Activated T-cell treated with anti-CD3 and anti-CD28 coated beads for 48 hours (primary cell): ENCODE data around the gene RD3L.

Source experiments
- DNase-seq: peaks from one replicate; pipeline ENCODE4 v3.0.0-alpha.2; 2020; ENCODE audit warnings: low read depth

RD3L gene

DNA sequence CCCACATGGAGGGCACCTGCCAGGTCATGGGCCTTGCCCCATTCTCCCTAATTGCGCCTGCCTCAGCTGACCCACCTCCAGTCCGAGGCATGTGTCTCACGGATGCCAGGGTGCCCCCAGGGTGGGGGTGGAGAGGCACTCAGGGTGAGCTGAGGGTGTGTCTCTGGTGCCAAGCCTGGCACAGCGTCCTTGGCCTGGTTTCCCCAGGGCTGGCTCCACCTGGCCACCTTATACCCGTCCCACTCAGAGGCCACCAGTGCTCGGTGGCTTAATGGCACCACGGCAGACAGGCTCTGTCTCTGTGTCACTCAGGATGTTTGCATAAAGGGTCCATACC is 47.6 kb downstream of the RD3L start:
- DNase-seq = no peak

DNA sequence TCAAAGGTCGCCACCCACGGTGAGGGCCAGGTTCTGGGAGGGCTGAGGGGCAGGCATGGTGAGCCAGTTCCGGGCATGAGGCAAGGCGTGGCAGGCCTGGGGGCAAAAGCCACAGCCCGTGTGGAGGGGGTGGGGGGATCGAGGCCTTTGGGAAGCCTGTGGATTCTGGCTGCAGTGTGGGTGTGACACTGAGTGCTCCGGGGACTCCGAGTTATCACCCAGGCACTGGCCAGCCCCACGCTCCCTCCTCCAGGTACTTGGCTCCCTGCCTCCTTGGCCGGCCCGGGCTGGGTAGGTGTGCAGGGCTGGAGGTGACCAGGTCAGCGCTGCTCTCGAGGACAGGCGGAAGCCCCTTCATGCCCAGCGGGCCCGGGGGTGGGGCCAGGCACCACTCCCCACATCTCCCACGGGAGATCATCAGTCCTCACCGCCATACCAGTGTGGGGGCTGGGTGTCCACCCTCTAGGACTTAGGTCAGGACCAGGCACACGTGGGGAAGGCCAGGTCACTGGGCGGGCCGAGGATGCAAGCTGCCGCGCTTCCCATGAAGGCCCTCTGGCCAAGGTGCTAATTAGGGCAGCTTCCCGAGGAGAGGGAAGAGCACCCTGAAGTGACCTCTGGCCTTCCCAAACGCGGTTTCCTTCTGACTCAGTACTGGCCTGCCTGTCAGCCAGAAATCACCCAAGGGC is 48.2 kb downstream of the RD3L start:
- no peak for DNase-seq

DNA sequence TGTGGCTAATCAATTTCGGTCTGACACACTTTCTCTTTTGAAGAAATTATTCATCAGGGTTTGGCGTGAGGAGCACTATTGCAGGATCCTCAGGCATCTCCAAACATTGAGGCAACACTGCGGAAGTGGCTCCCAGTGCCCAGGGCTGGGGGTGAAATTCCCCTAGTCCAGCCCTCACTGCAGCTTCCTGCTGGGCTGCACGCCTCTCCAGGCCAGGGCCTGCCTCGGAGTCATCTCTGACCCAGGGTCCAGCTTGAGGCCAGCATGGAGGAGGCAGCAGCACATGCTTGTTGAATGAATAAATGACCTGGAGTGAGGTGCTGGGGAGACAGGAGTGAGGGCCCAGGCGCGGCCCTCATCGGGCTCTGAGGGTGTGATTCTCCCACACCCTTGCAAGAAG is 50.1 kb downstream of the RD3L start:
- no peak for DNase-seq

DNA sequence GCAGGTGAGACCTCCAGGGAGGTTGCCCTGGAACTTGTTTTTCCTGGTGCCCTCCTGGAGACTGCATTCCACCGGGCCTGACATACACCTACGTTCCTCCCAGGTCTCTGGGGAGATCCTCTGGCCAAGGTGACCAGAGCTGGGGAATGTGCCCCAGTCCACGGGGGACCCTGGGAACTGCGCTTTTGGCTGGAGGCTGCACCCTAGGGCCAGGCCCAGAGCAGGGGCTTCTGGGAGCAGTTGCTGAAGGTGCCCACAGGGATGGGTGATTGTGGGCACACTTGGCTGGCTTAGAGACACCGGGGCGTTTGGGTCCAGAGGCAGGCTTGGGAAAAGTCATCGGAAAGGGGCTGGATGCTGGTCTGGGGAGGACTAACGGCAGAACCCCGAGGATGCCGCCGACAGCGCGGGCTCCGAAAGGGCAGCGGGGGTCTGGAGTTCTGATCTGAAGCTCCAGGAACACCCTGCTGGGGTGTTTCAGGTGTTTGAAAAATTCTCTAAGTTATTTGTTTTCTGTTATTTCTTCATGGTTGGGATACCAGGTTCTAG is 50.6 kb downstream of the RD3L start:
- no peak for DNase-seq

DNA sequence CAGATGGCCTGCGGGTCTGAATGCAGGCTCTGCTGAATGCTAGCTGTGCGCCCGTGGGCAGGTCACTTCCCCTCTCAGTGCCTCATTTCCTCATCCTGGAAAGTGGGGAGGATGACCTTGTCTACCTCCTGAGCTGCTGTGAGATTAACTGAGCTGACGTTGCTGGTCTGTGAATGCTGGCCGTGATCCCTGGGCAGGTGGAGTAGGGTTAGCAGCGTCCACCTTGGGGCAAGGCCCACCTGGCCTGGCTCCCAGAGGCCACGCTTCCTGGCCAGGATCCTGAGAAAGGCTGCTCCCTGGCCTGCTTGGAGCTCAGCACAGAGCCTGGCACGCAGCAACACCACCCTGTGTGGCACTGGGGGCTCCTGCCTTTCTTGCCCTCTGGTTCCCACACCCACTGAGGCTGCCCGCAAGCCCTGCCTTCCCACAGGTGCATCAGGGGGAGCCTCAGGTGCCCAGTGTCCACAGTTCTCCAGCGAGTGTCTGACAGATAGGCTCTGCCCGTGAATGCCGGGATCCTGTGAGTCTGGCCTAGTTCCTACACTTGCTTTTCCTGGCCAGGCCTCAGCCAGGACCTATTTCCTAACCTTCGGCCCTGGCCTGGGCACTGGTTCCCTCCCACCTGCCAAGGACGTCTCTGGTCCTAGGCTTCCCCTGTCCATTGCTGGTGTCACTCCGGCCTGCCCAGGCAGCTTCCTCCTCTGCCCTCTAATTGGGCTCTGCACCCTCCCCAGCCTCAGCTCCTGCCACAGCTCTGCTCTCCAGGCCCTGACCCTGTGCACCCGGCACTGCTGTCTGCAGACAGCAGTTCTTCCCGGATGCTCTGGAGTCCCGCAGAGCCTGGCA is 51.3 kb downstream of the RD3L start:
- no peak for DNase-seq
